GM21786 (cell line): Measurements from ENCODE around the gene ELFN2.
"Not testable (repeated sequence)": the region's sequence is repeated elsewhere in the genome, so short reads cannot be mapped to it uniquely, and the experiment has no call there.

Experiments
- ATAC-seq: cut with Tn5 transposase; IDR thresholded peaks from one replicate; pipeline ENCODE4 v1.9.1; 2021; ENCODE audit not compliant: unreplicated experiment

ELFN2 gene

GRCh38 chr22:37411655-37412054, 15.6 kb downstream of the ELFN2 start:
- no peak for ATAC-seq

GRCh38 chr22:37410174-37411055, 16.9 kb downstream of the ELFN2 start:
- no peak for ATAC-seq

- ATAC-seq = no peak
Observed at GRCh38 chr22:37409459-37410050, 17.7 kb downstream of the ELFN2 start.

GRCh38 chr22:37409031-37409430, 18.2 kb downstream of the ELFN2 start:
- no peak for ATAC-seq

GRCh38 chr22:37407856-37408255, 19.4 kb downstream of the ELFN2 start:
- ATAC-seq = no peak

- no peak for ATAC-seq
Observed at GRCh38 chr22:37406441-37407235, 20.6 kb downstream of the ELFN2 start.

- no peak for ATAC-seq
Observed at GRCh38 chr22:37404091-37404490, 23.2 kb downstream of the ELFN2 start.

GRCh38 chr22:37403267-37403960, 23.9 kb downstream of the ELFN2 start:
- ATAC-seq = no peak

GRCh38 chr22:37402184-37402506, 25.1 kb downstream of the ELFN2 start:
- ATAC-seq = no peak

GRCh38 chr22:37401401-37402183, 25.7 kb downstream of the ELFN2 start:
- ATAC-seq = no peak

- no peak for ATAC-seq
Observed at GRCh38 chr22:37400719-37401118, 26.6 kb downstream of the ELFN2 start.

- not testable (repeated sequence) for ATAC-seq
Observed at GRCh38 chr22:37399457-37399856, 27.8 kb downstream of the ELFN2 start.

GRCh38 chr22:37397226-37397625, 30.1 kb downstream of the ELFN2 start:
- no peak for ATAC-seq

- no peak for ATAC-seq
Observed at GRCh38 chr22:37396488-37397084, 30.7 kb downstream of the ELFN2 start.

GRCh38 chr22:37394341-37394740, 32.9 kb downstream of the ELFN2 start:
- ATAC-seq = no peak

GRCh38 chr22:37393746-37394145, 33.5 kb downstream of the ELFN2 start:
- ATAC-seq = no peak

GRCh38 chr22:37392721-37393328, 34.5 kb downstream of the ELFN2 start:
- no peak for ATAC-seq

- ATAC-seq = no peak
Observed at GRCh38 chr22:37391702-37392101, 35.6 kb downstream of the ELFN2 start.

- no peak for ATAC-seq
Observed at GRCh38 chr22:37390075-37390474, 37.2 kb downstream of the ELFN2 start.

- ATAC-seq = no peak
Observed at GRCh38 chr22:37388538-37388937, 38.7 kb downstream of the ELFN2 start.
